Mesodermal cell (in vitro differentiated cells): ENCODE measurements around the gene TMED4.

Experiments
- H3K27ac ChIP-seq: 2 replicates; pipeline ENCODE4 v1.7.0; 2013; ENCODE audit warnings: mild to moderate bottlenecking, low read depth, low read length, moderate library complexity; ENCODE audit not compliant: severe bottlenecking
- H3K36me3 ChIP-seq: 2 replicates; pipeline ENCODE4 v1.7.1; 2013; ENCODE audit warnings: mild to moderate bottlenecking, low read length, moderate library complexity; ENCODE audit not compliant: control insufficient read depth, insufficient read depth
- H3K4me1 ChIP-seq: one replicate; pipeline ENCODE4 v1.7.1; 2013; ENCODE audit warnings: mild to moderate bottlenecking, low read length; ENCODE audit not compliant: insufficient read depth, control insufficient read depth, poor library complexity, severe bottlenecking
- H3K4me3 ChIP-seq: 2 replicates; pipeline ENCODE4 v1.7.0; 2013; ENCODE audit warnings: low read length, control low read depth, mild to moderate bottlenecking; ENCODE audit not compliant: insufficient read depth, poor library complexity, severe bottlenecking; ENCODE audit errors: extremely low read depth
- H3K9me3 ChIP-seq: 2 replicates; pipeline ENCODE4 v1.7.1; 2013; ENCODE audit warnings: mild to moderate bottlenecking, low read length, moderate library complexity; ENCODE audit not compliant: control insufficient read depth
- WGBS, 2 experiments: methylation state at CpG; one replicate each; pipeline ENCODE4 v1.1.5; 2013; ENCODE audit warnings: missing lambda C conversion rate in 2 of 2; ENCODE audit not compliant: insufficient coverage in 2 of 2; 5-methylcytosine and 5-hydroxymethylcytosine counted together

The TMED4 gene

GRCh38 chr7:44538093-44538797 lies 43.8 kb downstream of the TMED4 start:
- Histone ChIP-seq H3K36me3 (no peaks in the 10 kb centered on the region), H3K27ac (no peak overlapping the region), H3K9me3 (no peaks in the 10 kb centered on the region), H3K4me3 (no peak overlapping the region), H3K4me1 (no peaks in the 10 kb centered on the region)
- WGBS, 2 experiments: 89 to 93% methylated on average over 15 to 16 of the region's 17 CpGs

- Histone ChIP-seq H3K27ac (no peak overlapping the region), H3K4me1 (no peaks in the 10 kb centered on the region), H3K36me3 (no peaks in the 10 kb centered on the region), H3K4me3 (no peak overlapping the region), H3K9me3 (no peaks in the 10 kb centered on the region)
- WGBS, 2 experiments: 90 to 97% methylated on average over 2 to 4 of the region's 6 CpGs
Observed at GRCh38 chr7:44537442-44537841, 44.6 kb downstream of the TMED4 start.

- Histone ChIP-seq H3K27ac (no peak overlapping the region), H3K4me3 (no peak overlapping the region), H3K4me1 (no peaks in the 10 kb centered on the region), H3K9me3 (no peaks in the 10 kb centered on the region), H3K36me3 (no peaks in the 10 kb centered on the region)
- WGBS, 2 experiments: 83 to 92% methylated on average over 7 to 10 of the region's 10 CpGs
Observed at GRCh38 chr7:44536090-44536489, 45.9 kb downstream of the TMED4 start.

GRCh38 chr7:44535348-44536064 lies 46.5 kb downstream of the TMED4 start:
- Histone ChIP-seq H3K9me3 (no peaks in the 10 kb centered on the region), H3K4me3 (no peak overlapping the region), H3K4me1 (no peaks in the 10 kb centered on the region), H3K36me3 (no peaks in the 10 kb centered on the region), H3K27ac (no peak overlapping the region)
- WGBS, 2 experiments: 98% methylated on average over 7 of the region's 8 CpGs

GRCh38 chr7:44534501-44534900 lies 47.5 kb downstream of the TMED4 start:
- H3K4me3 ChIP-seq: no peak overlapping the region
- H3K4me1 ChIP-seq: no peaks in the 10 kb centered on the region
- H3K27ac ChIP-seq: no peak overlapping the region
- H3K9me3 ChIP-seq: no peaks in the 10 kb centered on the region
- H3K36me3 ChIP-seq: no peaks in the 10 kb centered on the region
- 55 to 62% methylated on average over 6 of the region's 7 CpGs for WGBS, 2 experiments

GRCh38 chr7:44534087-44534486 lies 47.9 kb downstream of the TMED4 start:
- Histone ChIP-seq H3K36me3 (no peaks in the 10 kb centered on the region), H3K4me1 (no peaks in the 10 kb centered on the region), H3K4me3 (no peak overlapping the region), H3K9me3 (no peaks in the 10 kb centered on the region), H3K27ac (no peak overlapping the region)
- WGBS, 2 experiments: 92 to 93% methylated on average over 2 to 4 of the region's 5 CpGs

GRCh38 chr7:44533301-44534055 lies 48.6 kb downstream of the TMED4 start:
- Histone ChIP-seq H3K4me1 (no peaks in the 10 kb centered on the region), H3K27ac (no peak overlapping the region), H3K9me3 (no peaks in the 10 kb centered on the region), H3K4me3 (no peak overlapping the region), H3K36me3 (no peaks in the 10 kb centered on the region)
- 88 to 91% methylated on average over 5 to 6 of the region's 8 CpGs for WGBS, 2 experiments

GRCh38 chr7:44531421-44532380 lies 50.3 kb downstream of the TMED4 start:
- H3K4me1 ChIP-seq: no peaks in the 10 kb centered on the region
- WGBS, 2 experiments: 81 to 87% methylated on average over 14 to 16 of the region's 17 CpGs
- no peak overlapping the region for H3K27ac ChIP-seq
- no peaks in the 10 kb centered on the region for H3K36me3 ChIP-seq
- H3K9me3 ChIP-seq: no peaks in the 10 kb centered on the region
- H3K4me3 ChIP-seq: no peak overlapping the region

GRCh38 chr7:44530990-44531389 lies 51.0 kb downstream of the TMED4 start:
- H3K9me3 ChIP-seq: no peaks in the 10 kb centered on the region
- H3K4me3 ChIP-seq: no peak overlapping the region
- H3K27ac ChIP-seq: no peak overlapping the region
- WGBS, 2 experiments: 92 to 93% methylated on average over 9 to 10 of the region's 10 CpGs
- H3K4me1 ChIP-seq: no peaks in the 10 kb centered on the region
- H3K36me3 ChIP-seq: no peaks in the 10 kb centered on the region
